ENCODE data around the gene OR6B2.
A peak's percentile ranks its signal among the peaks of the same experiment; 100 is the strongest.

OR6B2 gene

DNA sequence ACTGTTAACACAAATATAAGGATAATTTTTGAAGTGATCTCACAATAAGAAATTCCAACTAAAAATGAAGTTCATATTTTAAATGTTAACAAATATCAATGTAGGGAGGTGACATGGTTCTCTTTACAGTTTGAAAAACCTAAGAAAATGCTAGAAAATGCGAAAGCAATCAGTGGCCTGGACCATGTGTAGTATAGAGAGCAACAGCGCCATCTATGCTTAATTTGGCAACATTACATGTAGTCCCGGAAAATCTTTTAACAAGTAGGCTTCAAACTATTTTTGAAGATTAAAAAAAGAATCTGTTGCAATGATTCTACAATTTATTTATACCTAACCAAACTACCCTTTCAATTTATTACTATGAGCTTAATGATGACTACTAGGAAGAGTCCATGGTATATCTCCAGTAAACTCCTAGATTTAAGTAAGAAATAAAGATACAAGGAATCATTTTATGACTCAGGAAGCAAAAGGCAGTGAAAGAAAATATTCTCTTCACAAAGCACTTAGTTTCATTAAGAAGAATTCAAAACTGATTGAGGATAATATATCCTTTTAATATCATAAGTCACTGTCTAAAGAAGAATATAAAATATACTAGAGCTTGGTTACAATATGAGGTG is 38.4 kb downstream of the OR6B2 start:
- peak; percentile 68 for TF ChIP-seq CTCF (IDR thresholded peaks at IDR 0.05; ENCODE audit: low read depth, low read length)
- TF ChIP-seq EZH2phosphoT487 (IDR thresholded peaks at IDR 0.05; ENCODE audit: low read depth) = no peak
- H3K27me3 ChIP-seq (ENCODE audit: low read depth, low read length) = no peaks in the 10 kb centered on the region
- H2AFZ ChIP-seq (ENCODE audit: low read depth, low read length) = no peak overlapping the region
- no peak overlapping the region for H3K4me3 ChIP-seq (ENCODE audit: low read length)
- no peaks in the 10 kb centered on the region for H4K20me1 ChIP-seq (ENCODE audit: insufficient read depth, low read length)
- H3K36me3 ChIP-seq (replicated peaks; ENCODE audit: low read depth, low read length) = peaks cover 18% of the 10 kb centered on the region
- no peaks in the 10 kb centered on the region for H3K9me3 ChIP-seq (ENCODE audit: insufficient read depth, low read length)
- no peaks in the 10 kb centered on the region for H3K79me2 ChIP-seq (ENCODE audit: low read length)
- no peak overlapping the region for H3K4me2 ChIP-seq (ENCODE audit: low read length)
- H3K4me1 ChIP-seq (ENCODE audit: low read length) = no peaks in the 10 kb centered on the region
- H3K9ac ChIP-seq (ENCODE audit: low read length) = no peak overlapping the region
- H3K27ac ChIP-seq (ENCODE audit: low read length) = no peak overlapping the region

- Histone ChIP-seq H2AFZ (ENCODE audit: low read depth, low read length) (no peak overlapping the region), H3K27me3 (ENCODE audit: low read depth, low read length) (no peaks in the 10 kb centered on the region), H3K27ac (ENCODE audit: low read length) (no peak overlapping the region), H3K4me1 (ENCODE audit: low read length) (no peaks in the 10 kb centered on the region), H3K9me3 (ENCODE audit: insufficient read depth, low read length) (no peaks in the 10 kb centered on the region), H3K4me2 (ENCODE audit: low read length) (no peak overlapping the region), H3K36me3 (replicated peaks; ENCODE audit: low read depth, low read length) (peaks cover 25% of the 10 kb centered on the region), H3K79me2 (ENCODE audit: low read length) (no peaks in the 10 kb centered on the region), H4K20me1 (ENCODE audit: insufficient read depth, low read length) (no peaks in the 10 kb centered on the region), H3K9ac (ENCODE audit: low read length) (no peak overlapping the region), H3K4me3 (ENCODE audit: low read length) (no peak overlapping the region)
- TF ChIP-seq CTCF (IDR thresholded peaks at IDR 0.05; ENCODE audit: low read depth, low read length) = no peak
Measured at GRCh38 chr2:239990966-239991365, 39.3 kb downstream of the OR6B2 start.

DNA sequence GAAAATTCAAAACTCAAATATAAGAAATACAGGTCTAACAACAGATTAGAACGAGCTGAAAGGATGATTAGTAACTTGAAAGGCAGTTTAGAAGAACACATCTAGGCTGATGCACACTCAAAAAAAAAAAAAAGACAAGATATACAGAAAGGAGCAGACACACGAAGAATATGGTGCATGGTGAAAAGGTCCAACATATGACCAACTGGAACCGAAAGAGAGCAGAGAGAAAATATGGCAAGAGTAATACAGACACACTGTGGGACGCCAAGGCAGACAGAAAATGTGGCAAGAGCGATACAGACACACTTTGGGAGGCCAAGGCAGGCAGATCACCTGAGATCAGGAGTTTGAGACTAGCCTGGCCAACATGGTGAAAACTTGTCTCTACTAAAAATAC is 44.9 kb downstream of the OR6B2 start:
- no peaks in the 10 kb centered on the region for H4K20me1 ChIP-seq (ENCODE audit: insufficient read depth, low read length)
- no peak overlapping the region for H2AFZ ChIP-seq (ENCODE audit: low read depth, low read length)
- peaks cover 28% of the 10 kb centered on the region for H3K36me3 ChIP-seq (replicated peaks; ENCODE audit: low read depth, low read length)
- no peak overlapping the region for H3K4me3 ChIP-seq (ENCODE audit: low read length)
- no peaks in the 10 kb centered on the region for H3K79me2 ChIP-seq (ENCODE audit: low read length)
- no peak for TF ChIP-seq CTCF (IDR thresholded peaks at IDR 0.05; ENCODE audit: low read depth, low read length)
- no peak for TF ChIP-seq EZH2phosphoT487 (IDR thresholded peaks at IDR 0.05; ENCODE audit: low read depth)
- H3K9ac ChIP-seq (ENCODE audit: low read length) = no peak overlapping the region
- no peak overlapping the region for H3K27ac ChIP-seq (ENCODE audit: low read length)
- no peaks in the 10 kb centered on the region for H3K27me3 ChIP-seq (ENCODE audit: low read depth, low read length)
- H3K9me3 ChIP-seq (ENCODE audit: insufficient read depth, low read length) = no peaks in the 10 kb centered on the region
- H3K4me1 ChIP-seq (ENCODE audit: low read length) = no peaks in the 10 kb centered on the region
- H3K4me2 ChIP-seq (ENCODE audit: low read length) = no peak overlapping the region

- no peak overlapping the region for H3K9ac ChIP-seq (ENCODE audit: low read length)
- peaks cover 26% of the 10 kb centered on the region for H3K36me3 ChIP-seq (replicated peaks; ENCODE audit: low read depth, low read length)
- no peak overlapping the region for H3K4me3 ChIP-seq (ENCODE audit: low read length)
- H3K79me2 ChIP-seq (ENCODE audit: low read length) = no peaks in the 10 kb centered on the region
- no peak overlapping the region for H3K27ac ChIP-seq (ENCODE audit: low read length)
- no peaks in the 10 kb centered on the region for H4K20me1 ChIP-seq (ENCODE audit: insufficient read depth, low read length)
- H3K9me3 ChIP-seq (ENCODE audit: insufficient read depth, low read length) = no peaks in the 10 kb centered on the region
- TF ChIP-seq CTCF (IDR thresholded peaks at IDR 0.05; ENCODE audit: low read depth, low read length) (no peak), EZH2phosphoT487 (IDR thresholded peaks at IDR 0.05; ENCODE audit: low read depth) (no peak)
- H2AFZ ChIP-seq (ENCODE audit: low read depth, low read length) = no peak overlapping the region
- no peaks in the 10 kb centered on the region for H3K27me3 ChIP-seq (ENCODE audit: low read depth, low read length)
- H3K4me1 ChIP-seq (ENCODE audit: low read length) = no peaks in the 10 kb centered on the region
- H3K4me2 ChIP-seq (ENCODE audit: low read length) = no peak overlapping the region
Measured at GRCh38 chr2:239984421-239985194, 45.6 kb downstream of the OR6B2 start.

Measured in OCI-LY3 (cell line).